ENCODE results near the gene IL26.
"Not testable (repeated sequence)": the region's sequence is repeated elsewhere in the genome, so short reads cannot be mapped to it uniquely, and the experiment has no call there.

IL26 gene

DNA sequence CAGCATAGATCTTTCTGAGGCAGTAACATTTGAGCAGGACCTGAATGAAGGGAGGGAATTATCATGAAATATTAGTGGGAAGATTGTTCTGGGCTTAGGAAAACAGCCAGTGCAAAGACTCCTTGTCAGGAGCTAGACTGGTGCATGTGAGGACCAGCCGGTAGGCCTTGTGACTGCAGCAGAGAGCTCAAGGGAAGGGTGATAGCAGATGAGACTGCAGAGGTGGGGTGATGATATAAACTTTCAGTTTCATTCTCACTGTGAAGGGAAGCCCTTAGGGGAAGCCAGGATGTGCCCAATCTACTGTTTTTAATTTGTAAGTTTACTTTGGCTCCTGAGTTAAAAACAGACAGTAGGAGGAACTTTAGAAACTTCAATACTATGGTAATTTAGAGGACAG is 15.4 kb upstream of the IL26 start:
- in situ Hi-C loops (cut with HindIII; ENCODE audit: low sequenced_read_pairs) = no loop called here

DNA sequence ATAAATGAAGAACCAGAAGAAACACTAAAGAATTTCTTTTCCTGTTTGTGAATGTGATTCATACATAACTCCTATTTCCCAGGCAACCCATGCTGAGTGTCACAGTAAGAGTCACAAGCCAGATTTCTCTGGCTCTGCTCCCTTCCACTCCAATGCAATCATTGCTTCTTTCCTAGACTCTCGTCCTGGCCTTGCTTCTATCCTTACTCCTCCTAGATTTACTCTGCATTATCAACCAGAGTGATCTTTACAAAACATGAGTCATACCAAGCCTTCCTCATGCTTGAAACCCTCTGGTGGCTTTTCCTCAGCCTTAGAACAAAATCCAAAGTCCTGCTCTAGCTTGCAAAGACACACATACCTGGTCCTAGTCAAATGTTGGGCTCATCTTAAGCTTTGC is 14.5 kb upstream of the IL26 start:
- in situ Hi-C loops (cut with HindIII; ENCODE audit: low sequenced_read_pairs) = no loop called here

DNA sequence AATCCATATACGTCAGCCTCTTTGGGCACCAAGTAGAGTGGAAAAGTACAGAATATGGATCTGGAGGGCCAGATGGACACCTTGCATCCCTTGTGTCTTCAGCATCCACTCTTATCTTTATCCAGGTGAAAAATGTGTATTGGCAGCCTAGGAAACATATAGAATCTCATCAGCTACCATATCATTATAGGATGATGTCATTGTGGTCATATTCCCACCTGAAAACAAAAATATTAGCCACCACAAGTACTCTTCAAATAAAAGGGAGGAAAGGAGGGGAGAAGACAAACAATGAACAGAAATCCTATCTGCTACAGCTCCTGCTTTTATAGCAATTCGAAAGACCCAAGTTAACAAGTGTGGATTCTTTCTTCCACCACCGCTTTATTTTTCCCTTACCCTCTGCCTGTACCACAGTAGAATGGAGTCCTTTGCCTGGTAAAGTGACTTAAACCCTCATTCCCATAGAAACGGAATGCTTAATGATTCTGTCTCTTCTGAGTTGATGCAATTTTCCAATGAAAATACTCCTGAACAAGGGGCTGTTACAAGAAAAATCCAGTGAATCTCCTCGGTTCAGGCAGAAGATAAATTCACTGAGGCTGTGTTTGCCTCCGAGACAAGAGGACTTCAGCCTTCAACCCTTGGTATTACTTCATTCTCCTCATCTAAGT is 13.8 kb upstream of the IL26 start:
- in situ Hi-C loops (cut with HindIII; ENCODE audit: low sequenced_read_pairs) = no loop called here

DNA sequence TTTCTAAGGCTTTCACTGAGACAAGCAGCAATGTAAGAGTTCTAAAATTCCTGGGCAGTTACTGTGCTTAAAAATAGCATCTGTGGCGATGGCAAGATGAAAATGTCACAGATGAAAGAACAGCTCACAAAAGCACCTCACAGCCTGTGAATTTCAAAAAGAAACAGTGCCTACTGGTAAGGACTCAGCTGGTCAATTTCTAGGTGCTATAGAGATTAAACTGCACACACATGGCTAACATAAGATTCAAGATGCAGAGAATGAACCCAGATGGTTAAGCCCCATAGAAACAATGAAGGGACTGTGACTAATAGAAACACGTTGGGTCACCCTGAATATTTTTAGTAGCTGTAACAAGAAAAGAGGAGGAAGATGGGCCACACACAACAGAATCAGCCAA is 12.0 kb upstream of the IL26 start:
- in situ Hi-C loops (cut with HindIII; ENCODE audit: low sequenced_read_pairs) = no loop called here

DNA sequence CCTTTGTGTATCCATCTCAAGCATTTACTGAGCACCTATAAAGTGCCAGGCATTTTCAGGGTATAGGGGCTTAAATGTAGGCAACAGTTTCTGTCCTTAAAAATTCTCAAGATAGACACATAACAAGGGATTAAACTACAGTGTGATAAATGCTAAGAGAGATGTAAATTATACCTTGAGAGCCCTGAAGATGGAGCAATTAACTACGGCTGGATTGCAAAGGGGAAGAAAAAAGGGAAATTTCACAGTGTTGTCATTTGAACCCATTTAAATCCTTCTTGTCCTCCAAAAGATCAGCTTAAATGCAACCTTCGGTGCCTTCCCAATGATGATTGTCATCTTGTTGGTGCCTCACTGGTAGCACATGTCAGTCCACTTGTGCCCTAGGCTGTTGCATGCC is 11.5 kb upstream of the IL26 start:
- in situ Hi-C loops (cut with HindIII; ENCODE audit: low sequenced_read_pairs) = no loop called here

DNA sequence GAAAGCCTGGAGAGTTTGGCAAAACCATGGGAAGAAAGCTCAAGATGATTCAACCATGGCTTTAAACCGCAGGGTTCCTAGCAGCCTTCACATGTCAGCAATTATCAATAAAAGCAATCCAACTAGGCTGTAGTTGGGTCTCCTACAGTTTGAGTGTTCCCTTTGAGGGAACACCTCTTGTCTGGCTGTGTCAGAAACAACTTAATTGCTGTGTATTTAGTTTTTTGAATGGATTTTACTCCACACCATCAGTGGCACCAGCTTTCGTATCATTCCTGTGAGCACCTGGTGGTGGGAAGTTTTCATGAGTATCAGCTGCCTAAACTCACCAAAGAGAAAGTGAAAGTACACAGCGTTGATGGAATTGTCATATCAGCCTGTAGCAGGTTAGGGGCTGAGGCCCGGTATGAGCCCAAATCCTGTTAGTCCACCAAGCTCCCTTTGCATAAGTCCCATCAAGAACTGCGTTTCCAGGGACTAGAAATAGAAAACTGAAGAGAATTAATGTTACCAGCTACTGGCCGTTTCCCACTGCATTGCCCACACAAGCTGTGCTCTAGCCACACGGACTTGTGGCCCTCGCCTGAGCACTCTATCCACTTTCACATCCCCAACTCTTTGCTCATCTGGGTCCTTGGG is 10.9 kb upstream of the IL26 start:
- in situ Hi-C loops (cut with HindIII; ENCODE audit: low sequenced_read_pairs) = no loop called here

DNA sequence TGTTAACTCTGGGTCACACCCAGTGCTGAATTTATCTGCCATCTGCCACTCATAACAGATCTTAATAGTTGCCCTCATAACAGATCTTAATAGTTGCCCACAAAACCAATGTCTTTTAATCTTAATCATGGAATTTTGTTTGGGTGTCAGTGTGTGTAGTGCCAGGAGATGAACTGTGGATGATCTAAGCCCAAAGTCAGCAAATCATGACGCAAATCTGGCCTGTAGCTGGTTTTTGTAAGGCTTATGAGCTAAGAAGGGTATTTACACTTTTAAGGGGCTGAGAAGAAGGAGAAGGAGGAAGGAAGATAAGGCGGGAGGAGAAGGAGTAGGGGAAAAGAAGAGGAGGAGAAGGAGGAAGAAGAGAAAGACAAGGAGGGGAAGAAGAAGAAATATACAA is 10.0 kb upstream of the IL26 start:
- in situ Hi-C loops (cut with HindIII; ENCODE audit: low sequenced_read_pairs) = no loop called here

DNA sequence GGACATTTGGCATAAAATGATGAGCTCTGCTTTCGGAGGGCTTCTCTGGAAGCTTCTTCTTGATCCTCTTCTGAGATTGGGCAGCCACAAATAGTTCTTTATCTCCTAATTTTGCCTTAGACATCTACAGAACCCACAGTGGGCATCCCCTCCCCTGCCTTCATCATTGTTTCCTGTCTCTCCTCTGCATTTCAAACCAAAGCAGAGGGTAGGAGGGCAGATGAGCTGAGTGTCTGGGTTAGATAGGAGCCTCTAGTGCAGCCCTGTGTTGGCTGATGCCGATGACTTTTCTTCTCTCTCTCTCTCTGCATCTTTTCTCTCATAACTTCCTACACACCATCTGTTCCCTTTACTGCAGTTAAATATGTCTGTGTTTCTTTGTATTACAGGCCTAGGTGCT is 8.5 kb upstream of the IL26 start:
- in situ Hi-C loops (cut with HindIII; ENCODE audit: low sequenced_read_pairs) = no loop called here

DNA sequence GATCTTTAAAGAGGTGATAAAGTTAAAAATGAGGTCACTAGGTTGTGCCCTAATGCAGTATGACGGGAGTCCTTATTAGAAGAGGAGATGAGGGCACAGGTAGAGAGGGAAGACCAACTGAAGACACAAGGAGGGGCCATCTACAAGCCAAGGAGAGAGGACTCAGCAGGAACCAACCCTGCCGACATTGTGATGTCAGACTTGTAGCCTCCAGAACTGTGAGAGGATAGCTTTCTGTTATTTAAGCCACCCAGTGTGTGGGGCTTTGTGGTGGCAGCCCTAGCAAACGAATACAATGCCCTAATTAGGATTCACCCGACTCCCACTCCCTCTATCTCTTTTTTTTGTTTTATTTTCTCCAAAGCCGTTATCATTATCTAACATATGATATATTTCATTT is 7.9 kb upstream of the IL26 start:
- in situ Hi-C loops (cut with HindIII; ENCODE audit: low sequenced_read_pairs) = no loop called here

DNA sequence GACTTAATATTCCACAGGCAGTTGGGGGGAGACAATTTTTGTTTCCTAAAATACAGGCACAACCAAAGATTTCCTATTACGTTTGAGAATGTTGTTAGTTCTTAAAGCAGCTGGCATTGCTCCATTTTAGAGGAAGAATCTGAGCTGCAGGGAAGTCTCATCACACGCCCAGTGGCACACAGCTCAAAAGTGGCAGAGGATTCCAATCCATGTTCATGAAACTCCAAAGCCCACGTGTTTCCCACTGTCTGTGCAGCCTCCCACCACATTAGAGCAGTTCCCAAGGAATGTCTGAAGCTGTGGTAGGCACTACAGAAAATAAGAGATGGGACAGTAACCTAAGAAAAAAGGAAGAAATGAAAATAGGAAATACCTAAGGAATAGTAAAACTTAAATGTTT is 6.1 kb upstream of the IL26 start:
- in situ Hi-C loops (cut with HindIII; ENCODE audit: low sequenced_read_pairs) = no loop called here

DNA sequence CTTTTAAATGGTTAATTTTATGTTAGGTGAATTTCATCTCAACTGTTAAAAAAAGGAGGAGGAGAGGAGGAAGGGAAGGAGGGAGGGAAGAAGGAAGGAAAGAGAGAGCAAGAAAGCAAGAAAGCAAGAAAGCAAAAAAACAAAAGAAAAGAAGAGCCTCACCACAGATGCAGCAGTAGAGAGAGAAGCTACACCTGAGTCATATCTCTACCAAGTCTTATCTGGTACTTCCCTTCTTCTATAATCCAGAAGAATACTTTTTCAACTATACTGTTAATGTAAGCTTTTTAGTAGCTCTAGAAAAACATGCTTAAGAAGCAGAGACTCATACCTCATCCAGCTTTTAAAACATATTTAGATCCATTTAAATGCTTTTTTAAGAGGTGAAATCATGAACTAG is 5.6 kb upstream of the IL26 start:
- in situ Hi-C loops (cut with HindIII; ENCODE audit: low sequenced_read_pairs) = no loop called here

DNA sequence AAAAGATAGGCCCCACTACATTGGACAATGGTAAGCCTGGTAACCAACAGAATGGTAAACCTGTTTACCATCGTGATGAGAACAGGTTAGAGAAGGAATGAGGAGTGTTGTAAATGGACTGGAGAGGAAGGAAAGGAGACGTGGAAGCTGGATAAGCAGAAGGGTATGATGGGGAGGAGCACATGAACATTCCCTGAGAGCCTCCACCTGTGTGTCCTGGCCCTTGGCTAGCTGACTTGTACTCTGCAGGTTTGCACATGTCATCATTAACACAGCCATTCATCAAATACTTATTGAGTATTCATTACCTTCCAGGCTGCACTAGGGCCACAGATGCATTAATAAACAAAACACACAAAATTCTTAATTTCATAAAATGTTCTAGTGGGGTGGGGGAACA is 4.3 kb upstream of the IL26 start:
- in situ Hi-C loops (cut with HindIII; ENCODE audit: low sequenced_read_pairs) = no loop called here

DNA sequence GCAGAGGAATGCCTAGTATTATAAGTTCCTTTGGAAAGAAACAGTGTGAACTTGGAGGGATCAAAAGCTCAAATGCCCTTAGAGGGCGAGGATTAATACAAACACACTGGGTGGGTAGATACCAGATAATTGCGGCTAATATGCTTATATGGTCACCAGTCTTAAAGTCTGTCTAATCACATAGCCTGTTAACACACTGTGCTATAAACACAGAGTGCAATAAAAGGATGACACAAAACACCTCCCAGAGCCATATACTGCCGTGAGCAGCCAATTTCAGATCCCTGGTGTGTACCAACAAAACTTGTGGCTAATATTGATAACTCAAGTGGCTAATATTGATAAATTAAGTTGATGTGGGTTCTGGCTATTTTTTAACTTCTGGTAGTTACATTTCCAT is 1.7 kb upstream of the IL26 start:
- in situ Hi-C loops (cut with HindIII; ENCODE audit: low sequenced_read_pairs) = no loop called here

DNA sequence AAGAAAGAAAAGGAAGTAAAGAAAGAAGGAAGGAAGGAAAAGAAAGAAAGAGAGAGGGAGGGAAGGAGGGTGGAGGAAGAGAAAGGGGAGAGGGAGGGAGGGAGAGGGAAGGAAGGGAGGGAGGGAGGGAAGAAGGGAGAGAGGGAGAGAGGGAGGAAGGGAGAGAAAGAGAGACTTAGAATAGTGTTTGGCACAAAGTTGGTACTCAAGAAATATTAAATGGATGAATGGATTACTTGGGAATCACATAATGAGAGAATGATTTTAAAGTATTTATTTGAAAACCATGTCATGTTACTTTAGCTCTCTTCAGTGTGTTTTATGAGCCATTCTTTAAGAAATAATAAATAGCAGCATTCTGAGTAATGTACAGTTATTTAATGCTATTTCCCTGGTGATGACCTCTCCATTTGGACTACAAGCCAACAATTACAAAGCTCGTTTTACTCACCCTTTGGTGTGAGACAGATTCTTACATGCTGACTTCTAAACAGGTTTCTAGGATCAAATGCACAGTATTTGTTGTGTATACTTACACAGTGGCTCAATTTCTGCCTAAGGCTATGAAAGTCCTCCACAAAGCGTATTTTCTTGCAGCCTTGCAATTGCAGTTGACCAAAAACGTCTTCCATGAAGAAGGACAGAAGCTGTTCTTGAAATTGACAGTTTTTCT is 861 bp downstream of the IL26 start:
- in situ Hi-C loops (cut with HindIII; ENCODE audit: low sequenced_read_pairs) = no loop called here

DNA sequence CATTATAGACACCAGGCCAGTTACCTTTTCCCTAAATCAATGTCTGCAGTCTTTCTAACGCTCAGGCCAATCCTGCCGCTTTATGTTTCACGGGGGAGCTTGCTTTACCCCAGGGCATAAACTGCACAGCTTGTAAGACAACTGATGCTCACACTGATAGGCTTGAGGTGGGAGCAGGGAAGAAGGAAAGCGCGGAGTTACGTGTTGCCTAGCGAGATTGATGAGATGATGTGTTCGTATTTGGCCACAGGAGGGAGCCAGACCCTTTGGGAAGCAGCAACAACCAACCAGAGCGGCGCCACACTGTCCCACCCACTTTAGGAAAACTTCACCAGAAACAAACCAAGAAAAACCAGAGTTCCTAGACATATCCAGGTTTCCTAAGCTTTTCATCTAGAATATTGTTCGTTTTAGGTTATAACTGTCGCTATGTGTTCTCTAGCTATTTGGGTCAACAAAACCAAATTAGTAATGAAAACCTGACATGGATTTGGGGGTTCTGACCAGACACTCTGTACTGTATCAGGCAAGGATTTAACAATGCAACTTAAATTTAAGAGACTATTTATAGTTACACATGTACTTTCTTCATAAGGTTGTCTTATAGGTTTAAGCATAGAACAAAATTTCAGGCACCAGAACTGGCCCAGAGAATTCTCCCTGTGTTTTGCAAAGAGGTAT is 2.4 kb downstream of the IL26 start:
- in situ Hi-C loops (cut with HindIII; ENCODE audit: low sequenced_read_pairs) = no loop called here

DNA sequence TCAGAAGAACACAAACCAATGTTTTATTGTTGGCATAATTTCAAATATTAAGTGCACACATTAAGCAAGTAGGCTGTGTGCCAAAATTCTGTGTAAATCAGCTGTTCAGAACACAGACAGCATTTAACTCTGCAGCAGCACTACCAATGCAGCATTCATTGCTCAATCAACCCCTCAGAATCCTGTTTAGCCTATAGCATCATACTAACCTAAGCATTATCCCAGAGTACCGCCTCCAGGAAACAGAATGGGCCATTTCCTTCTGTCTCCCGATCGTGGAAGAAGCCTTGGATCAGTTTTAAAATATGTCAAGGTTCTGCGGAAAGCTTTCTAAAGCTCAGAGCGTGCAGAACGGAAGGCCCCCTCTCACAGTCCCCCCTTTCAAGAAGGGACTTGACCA is 3.3 kb downstream of the IL26 start:
- in situ Hi-C loops (cut with HindIII; ENCODE audit: low sequenced_read_pairs) = no loop called here

DNA sequence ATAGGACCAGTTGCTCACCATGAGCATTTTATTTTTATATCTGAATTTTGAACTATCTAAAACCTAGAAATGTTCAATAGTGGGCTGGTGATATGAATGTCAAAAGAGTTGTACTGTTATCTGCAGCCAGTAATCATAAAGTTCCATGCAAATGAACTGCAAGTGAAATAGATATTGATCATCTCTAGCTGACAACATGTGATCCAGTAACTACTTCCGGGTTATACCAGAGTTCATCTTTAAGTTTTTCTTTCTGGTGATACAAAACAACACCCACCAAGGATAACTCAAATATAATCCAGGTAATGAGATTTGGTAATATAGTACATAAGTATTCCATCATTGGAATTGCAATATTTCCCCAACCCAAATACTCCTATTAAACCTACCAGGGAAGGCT is 4.1 kb downstream of the IL26 start:
- in situ Hi-C loops (cut with HindIII; ENCODE audit: low sequenced_read_pairs) = no loop called here

DNA sequence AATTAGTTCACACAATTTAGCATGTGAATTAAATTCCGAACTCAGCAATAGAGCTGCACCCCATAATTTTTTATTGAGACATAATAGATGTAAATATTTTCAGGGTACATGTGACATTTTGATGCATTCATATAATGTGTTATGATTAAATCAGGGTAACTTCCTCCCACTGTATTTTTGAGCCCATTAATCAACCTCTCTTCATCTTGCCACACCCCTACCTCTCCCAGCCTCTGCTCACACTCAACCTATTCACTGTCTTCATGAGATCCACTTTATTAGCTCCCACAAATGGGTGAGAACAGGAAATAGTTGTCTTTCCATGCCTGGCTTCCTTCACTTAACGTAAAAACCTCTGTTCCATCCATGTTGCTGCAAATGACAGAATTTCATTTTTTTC is 14.7 kb downstream of the IL26 start:
- in situ Hi-C loops (cut with HindIII; ENCODE audit: low sequenced_read_pairs) = no loop called here

DNA sequence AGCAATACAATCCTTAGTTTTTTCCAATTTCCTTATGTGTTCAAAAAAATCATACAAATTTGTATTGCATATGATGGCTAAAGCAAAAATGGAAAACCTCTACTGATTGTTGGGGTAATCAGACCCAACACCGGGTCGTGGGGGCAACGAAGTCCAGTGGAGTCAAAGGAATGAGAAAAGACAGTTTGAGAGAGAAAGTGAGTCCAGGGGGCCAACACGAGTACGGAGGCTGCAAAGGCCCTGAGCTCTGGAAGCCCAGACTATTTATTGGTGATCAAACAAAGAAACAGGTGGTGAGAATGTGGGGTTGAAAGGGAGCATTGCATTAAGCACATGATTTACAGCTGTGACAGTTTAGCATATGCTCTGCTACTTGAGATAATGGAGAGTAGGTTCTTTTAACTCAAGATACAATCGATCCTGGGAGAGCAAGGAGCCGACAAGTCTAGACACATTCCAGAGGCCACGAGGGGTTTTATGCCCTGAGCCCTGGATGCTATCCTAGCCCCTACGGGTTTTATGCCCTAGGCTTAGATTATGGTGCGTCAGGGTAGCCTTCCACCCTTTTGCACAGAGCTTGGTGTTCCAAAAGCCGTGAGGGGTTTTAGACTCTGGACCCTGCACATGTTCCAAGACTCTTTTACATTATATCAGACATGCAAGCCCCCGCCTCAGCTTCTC is 16.4 kb downstream of the IL26 start:
- in situ Hi-C loops (cut with HindIII; ENCODE audit: low sequenced_read_pairs) = not testable (repeated sequence)

DNA sequence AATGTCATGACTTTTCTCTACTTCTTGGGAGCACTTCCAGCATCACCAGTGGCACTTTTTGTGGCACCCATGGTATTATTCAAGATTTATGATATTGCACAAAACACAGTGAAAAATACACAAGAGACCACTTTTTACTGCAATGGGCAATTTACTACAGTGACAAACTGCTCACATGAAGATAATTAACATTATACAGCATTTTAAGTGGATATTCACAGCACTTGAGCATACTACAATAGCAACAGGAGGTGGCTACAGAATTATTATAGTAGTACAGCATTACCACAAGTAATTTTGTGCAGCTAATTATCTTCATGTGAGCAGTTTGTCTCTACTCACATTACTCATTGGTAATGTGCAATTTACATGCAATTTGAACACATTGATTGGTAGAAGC is 18.3 kb downstream of the IL26 start:
- in situ Hi-C loops (cut with HindIII; ENCODE audit: low sequenced_read_pairs) = no loop called here

DNA sequence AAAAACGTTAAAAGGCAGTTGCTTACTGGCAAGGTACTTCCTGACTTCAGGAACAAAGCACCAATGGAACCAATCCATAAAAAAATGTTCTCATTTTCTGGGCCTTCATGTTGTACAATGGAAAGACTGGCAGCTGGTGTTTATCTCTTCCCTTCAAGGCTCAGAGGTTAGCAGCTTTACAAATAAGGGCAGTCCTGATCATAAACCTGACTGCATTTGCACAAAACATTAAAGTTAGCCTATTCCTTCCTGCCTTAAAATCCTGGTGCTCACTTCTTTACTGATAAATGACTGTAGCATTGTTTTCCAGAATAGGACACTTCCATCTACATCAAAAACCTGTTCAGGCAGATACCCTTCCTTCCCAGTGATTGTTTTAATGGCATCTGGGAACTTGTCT is 19.2 kb downstream of the IL26 start:
- in situ Hi-C loops (cut with HindIII; ENCODE audit: low sequenced_read_pairs) = no loop called here
